Panc1 (cell line): Measurements from ENCODE around the gene ZCWPW2. TPM values are rescaled to one million over a fixed set of nuclear protein-coding genes. Genes with fewer than 3 reads are reported as not detected.

Experiments used
- ATAC-seq: fragments of 200-7000 bp; cut with Tn5 transposase; 2 replicates; pipeline ENCODE4 v1.9.1; 2020; ENCODE audit warnings: mild to moderate bottlenecking, moderate library complexity
- BruUV-seq: library from RNA; stranded (reverse); fragments of 400-500 nt; replicated peaks from 2 replicates; lab custom pipeline; 2021; lab: Mats Ljungman, UMichigan
- CTCF ChIA-PET: fragments of 300-600 bp; sonication (Branson Sonifier 250); formaldehyde crosslinking; loops from one replicate; lab custom pipeline; 2022; ENCODE audit warnings: antibody characterized with exemption; lab: Charles Lee
- POLR2A ChIA-PET: fragments of 300-600 bp; sonication (Branson Sonifier 250); formaldehyde crosslinking; loops from one replicate; lab custom pipeline; 2022; ENCODE audit warnings: antibody characterized with exemption; lab: Charles Lee
- DNase-seq: peaks from one replicate; pipeline ENCODE4 v3.0.0-alpha.2; 2010; ENCODE audit warnings: low read depth, low spot score
- H3K27ac ChIP-seq: 2 replicates; pipeline ENCODE4 v1.5.1; 2011; ENCODE audit warnings: mild to moderate bottlenecking, low read length, inconsistent platforms
- H3K27me3 ChIP-seq: fragments of 200-500 bp; sonication (Bioruptor generic); 2 replicates; pipeline ENCODE4 v1.6.0; 2014; ENCODE audit warnings: low read length, inconsistent platforms; ENCODE audit not compliant: control insufficient read depth, insufficient read depth
- H3K36me3 ChIP-seq: fragments of 200-500 bp; sonication (Bioruptor generic); 2 replicates; pipeline ENCODE4 v1.5.1; 2014; ENCODE audit warnings: inconsistent platforms, mild to moderate bottlenecking, low read length, moderate library complexity; ENCODE audit not compliant: control insufficient read depth, insufficient read depth
- H3K4me1 ChIP-seq: 2 replicates; pipeline ENCODE4 v1.5.1; 2011; ENCODE audit warnings: inconsistent platforms, mild to moderate bottlenecking, low read length, moderate library complexity; ENCODE audit not compliant: control insufficient read depth, insufficient read depth
- H3K4me3 ChIP-seq, 2 experiments: 2 replicates each; pipeline ENCODE4 v1.5.1; 2011 to 2012; ENCODE audit warnings: low read depth in 2 of 2, low read length in 2 of 2, mild to moderate bottlenecking in 2 of 2, inconsistent platforms in 1 of 2, moderate library complexity in 1 of 2
- H3K9me3 ChIP-seq: fragments of 200-500 bp; sonication (Bioruptor generic); 2 replicates; pipeline ENCODE4 v1.5.1; 2014; ENCODE audit warnings: low read depth, mild to moderate bottlenecking, inconsistent platforms, low read length, moderate library complexity; ENCODE audit not compliant: control insufficient read depth, insufficient read depth
- POLR2AphosphoS5 ChIP-seq: IDR thresholded peaks from 2 replicates; pipeline ENCODE4 v1.6.1; 2012; ENCODE audit warnings: mild to moderate bottlenecking, low read depth, low read length, moderate library complexity
- SIN3A ChIP-seq: IDR thresholded peaks from 2 replicates; pipeline ENCODE4 v1.6.1; 2012; ENCODE audit warnings: low read depth, mild to moderate bottlenecking, low read length, moderate library complexity, borderline replicate concordance; ENCODE audit not compliant: insufficient read depth
- TCF7L2 ChIP-seq: IDR thresholded peaks from 2 replicates; pipeline ENCODE4 v1.6.1; 2011; ENCODE audit warnings: mild to moderate bottlenecking, low read depth, low read length, inconsistent platforms
- in situ Hi-C: cut with HindIII; loops from 2 replicates; pipeline ENCODE4 v1.10.0; 2016; ENCODE audit warnings: low sequenced_read_pairs, low pct_unique_long_range_greater_than_20kb
- intact Hi-C: fragments of 100-400 bp; cut with micrococcal nuclease; formaldehyde crosslinking; loops from one replicate; pipeline ENCODE4 v1.10.0; 2022; ENCODE audit not compliant: unreplicated experiment
- total RNA-seq: library from RNA; stranded (reverse); gene quantifications from one replicate; pipeline ENCODE4 v1.2.1, GENCODE V29; 2021; ENCODE audit not compliant: unreplicated experiment
- TF ChIP-seq, protein P1 (sequence below): fragments of 450-650 bp; IDR thresholded peaks from 2 replicates; pipeline ENCODE4 v1.5.1; 2017; ENCODE audit warnings: mild to moderate bottlenecking
- TF ChIP-seq, protein P2 (sequence below), 2 experiments: IDR thresholded peaks; 2 replicates each; pipeline ENCODE4 v1.6.1; 2011 to 2012; ENCODE audit warnings: low read depth in 2 of 2, control low read depth in 1 of 2, low read length in 1 of 2, mild to moderate bottlenecking in 1 of 2, moderate library complexity in 1 of 2; ENCODE audit not compliant: insufficient read depth in 1 of 2

The ZCWPW2 gene
- total RNA-seq, 1 experiment from 2014 or later = 0.82 TPM

DNA sequence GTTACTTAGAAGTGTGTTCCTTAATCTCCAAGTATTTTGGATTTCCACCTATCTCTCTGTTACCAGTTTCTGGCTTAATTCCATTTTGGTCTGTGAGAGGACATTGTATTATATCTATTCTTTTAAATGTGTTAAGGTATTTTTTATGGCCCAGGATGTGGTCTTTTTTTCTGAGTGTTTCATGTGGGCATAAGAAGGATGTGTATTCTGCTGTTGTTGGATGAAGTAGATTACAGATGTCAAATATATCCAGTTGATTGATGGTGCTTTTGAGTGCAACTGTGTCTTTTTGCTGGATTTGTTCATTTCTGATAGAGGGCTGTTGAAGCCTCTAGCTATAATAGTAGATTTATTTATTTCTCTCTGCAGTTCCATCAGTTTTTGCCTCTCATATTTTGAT is 136.6 kb downstream of the ZCWPW2 start:
- H3K27me3 ChIP-seq = no peaks in the 10 kb centered on the region
- in situ Hi-C loops = no loop called here
- no peaks in the 10 kb centered on the region for H3K36me3 ChIP-seq
- no TSS peak for BruUV-seq
- H3K4me1 ChIP-seq = no peaks in the 10 kb centered on the region
- CTCF ChIA-PET = no interaction called here
- TF ChIP-seq TCF7L2 (no peak), POLR2AphosphoS5 (no peak), SIN3A (no peak)
- TF ChIP-seq, protein P1, sequence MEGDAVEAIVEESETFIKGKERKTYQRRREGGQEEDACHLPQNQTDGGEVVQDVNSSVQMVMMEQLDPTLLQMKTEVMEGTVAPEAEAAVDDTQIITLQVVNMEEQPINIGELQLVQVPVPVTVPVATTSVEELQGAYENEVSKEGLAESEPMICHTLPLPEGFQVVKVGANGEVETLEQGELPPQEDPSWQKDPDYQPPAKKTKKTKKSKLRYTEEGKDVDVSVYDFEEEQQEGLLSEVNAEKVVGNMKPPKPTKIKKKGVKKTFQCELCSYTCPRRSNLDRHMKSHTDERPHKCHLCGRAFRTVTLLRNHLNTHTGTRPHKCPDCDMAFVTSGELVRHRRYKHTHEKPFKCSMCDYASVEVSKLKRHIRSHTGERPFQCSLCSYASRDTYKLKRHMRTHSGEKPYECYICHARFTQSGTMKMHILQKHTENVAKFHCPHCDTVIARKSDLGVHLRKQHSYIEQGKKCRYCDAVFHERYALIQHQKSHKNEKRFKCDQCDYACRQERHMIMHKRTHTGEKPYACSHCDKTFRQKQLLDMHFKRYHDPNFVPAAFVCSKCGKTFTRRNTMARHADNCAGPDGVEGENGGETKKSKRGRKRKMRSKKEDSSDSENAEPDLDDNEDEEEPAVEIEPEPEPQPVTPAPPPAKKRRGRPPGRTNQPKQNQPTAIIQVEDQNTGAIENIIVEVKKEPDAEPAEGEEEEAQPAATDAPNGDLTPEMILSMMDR = no peak
- TF ChIP-seq, protein P2, sequence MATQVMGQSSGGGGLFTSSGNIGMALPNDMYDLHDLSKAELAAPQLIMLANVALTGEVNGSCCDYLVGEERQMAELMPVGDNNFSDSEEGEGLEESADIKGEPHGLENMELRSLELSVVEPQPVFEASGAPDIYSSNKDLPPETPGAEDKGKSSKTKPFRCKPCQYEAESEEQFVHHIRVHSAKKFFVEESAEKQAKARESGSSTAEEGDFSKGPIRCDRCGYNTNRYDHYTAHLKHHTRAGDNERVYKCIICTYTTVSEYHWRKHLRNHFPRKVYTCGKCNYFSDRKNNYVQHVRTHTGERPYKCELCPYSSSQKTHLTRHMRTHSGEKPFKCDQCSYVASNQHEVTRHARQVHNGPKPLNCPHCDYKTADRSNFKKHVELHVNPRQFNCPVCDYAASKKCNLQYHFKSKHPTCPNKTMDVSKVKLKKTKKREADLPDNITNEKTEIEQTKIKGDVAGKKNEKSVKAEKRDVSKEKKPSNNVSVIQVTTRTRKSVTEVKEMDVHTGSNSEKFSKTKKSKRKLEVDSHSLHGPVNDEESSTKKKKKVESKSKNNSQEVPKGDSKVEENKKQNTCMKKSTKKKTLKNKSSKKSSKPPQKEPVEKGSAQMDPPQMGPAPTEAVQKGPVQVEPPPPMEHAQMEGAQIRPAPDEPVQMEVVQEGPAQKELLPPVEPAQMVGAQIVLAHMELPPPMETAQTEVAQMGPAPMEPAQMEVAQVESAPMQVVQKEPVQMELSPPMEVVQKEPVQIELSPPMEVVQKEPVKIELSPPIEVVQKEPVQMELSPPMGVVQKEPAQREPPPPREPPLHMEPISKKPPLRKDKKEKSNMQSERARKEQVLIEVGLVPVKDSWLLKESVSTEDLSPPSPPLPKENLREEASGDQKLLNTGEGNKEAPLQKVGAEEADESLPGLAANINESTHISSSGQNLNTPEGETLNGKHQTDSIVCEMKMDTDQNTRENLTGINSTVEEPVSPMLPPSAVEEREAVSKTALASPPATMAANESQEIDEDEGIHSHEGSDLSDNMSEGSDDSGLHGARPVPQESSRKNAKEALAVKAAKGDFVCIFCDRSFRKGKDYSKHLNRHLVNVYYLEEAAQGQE (IDR thresholded peaks at IDR 0.05; ENCODE audit: insufficient read depth in 1 of 2, low read depth in 2 of 2, low read length in 1 of 2) = no peak
- no peaks in the 10 kb centered on the region for H3K9me3 ChIP-seq
- DNase-seq = no peak
- intact Hi-C loops = no loop called here
- no peak overlapping the region for H3K4me3 ChIP-seq
- no peak for ATAC-seq
- POLR2A ChIA-PET = no interaction called here
- no peak overlapping the region for H3K27ac ChIP-seq

GRCh38 chr3:28495301-28495700 is 146.8 kb downstream of the ZCWPW2 start:
- Histone ChIP-seq H3K4me3 (no peak overlapping the region), H3K9me3 (no peaks in the 10 kb centered on the region), H3K4me1 (no peaks in the 10 kb centered on the region), H3K36me3 (no peaks in the 10 kb centered on the region), H3K27ac (no peak overlapping the region), H3K27me3 (no peaks in the 10 kb centered on the region)
- TF ChIP-seq TCF7L2 (no peak), POLR2AphosphoS5 (no peak), SIN3A (no peak)
- TF ChIP-seq, protein P1 = no peak
- TF ChIP-seq, protein P2 (IDR thresholded peaks at IDR 0.05; ENCODE audit: insufficient read depth in 1 of 2, low read depth in 2 of 2, low read length in 1 of 2) = no peak
- ChIA-PET POLR2A (no interaction called here), CTCF (no interaction called here)
- in situ Hi-C loops (no loop called here), intact Hi-C loops (no loop called here)
- no peak for ATAC-seq
- no peak for DNase-seq
- no TSS peak for BruUV-seq
